Measurements from ENCODE around the gene PCSK6. TPM values are rescaled to one million over a fixed set of nuclear protein-coding genes. Genes with fewer than 3 reads are reported as not detected.

PCSK6 gene
- total RNA-seq, 1 experiment from 2014 or later, result 2.9 TPM

DNA sequence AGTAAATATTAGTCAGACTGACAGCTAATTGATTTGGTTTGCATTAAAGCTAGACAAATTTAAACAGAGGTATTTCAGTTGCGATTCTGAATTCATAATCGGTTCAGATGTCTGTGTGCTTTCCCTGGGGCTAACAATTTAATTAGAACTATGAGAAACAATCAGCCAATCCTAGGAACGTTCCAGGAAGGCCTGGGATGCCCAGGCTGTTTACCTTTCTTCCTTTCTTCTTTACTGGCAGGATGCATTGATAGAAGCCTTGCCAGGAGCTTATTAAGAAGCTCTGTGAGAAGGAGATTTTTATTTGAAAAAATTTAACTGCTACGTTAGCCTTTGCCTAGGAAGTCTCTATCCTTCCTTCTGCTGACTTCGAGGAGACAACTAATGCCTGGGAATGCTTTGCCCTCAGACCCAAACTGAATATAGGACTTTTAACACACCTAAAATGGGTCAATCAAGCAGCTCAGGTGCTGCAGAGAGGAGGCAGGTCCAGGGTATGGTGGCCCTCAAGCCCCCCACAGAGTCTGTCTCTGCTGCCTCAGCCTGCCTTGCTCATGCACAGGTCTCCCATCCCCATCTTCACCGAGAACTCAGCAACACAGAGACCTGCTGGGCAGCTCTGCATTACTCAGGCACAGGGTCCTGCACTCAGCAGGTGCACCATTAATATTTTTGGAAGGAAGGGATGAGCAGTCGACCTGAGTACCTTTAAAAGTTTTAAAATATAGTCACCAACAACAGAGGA lies 48.5 kb downstream of the PCSK6 start:
- H3K9me3 Mint-ChIP-seq, result 0 out of 2 replicates have a peak, but pooled peaks cover 4% of the 10 kb centered on the region
- CTCF ChIA-PET, result interaction anchor here (1.0 kb wide), 1 partner anchor 61 kb away, joined by 3 read pairs; no protein-coding TSS in a partner anchor
- POLR2A ChIA-PET, result no interaction called here
- H3K27me3 Mint-ChIP-seq (ENCODE audit: low read depth), result no peaks in the 10 kb centered on the region; the same call in 1 of the 2 replicates
- no peak overlapping the region for H3K27ac Mint-ChIP-seq
- no peaks in the 10 kb centered on the region for H3K36me3 Mint-ChIP-seq
- ATAC-seq (no peak; the same call in 1 of the 2 replicates), DNase-seq (ENCODE audit: low spot score) (no peak)
- no peak for TF ChIP-seq ZNF423 (CRISPR knock-in tag; IDR thresholded peaks at IDR 0.05)
- TF ChIP-seq ZBTB43 (CRISPR knock-in tag; IDR thresholded peaks at IDR 0.05), result no peak
- TF ChIP-seq TEAD1 (CRISPR knock-in tag; IDR thresholded peaks at IDR 0.05), result no peak
- TF ChIP-seq ATF6 (CRISPR knock-in tag; IDR thresholded peaks at IDR 0.05), result no peak
- no peak for TF ChIP-seq ZBTB21 (CRISPR knock-in tag; IDR thresholded peaks at IDR 0.05; ENCODE audit: borderline replicate concordance)
- TF ChIP-seq ZNF671 (CRISPR knock-in tag; IDR thresholded peaks at IDR 0.05), result no peak
- no peak for TF ChIP-seq CREB1 (CRISPR knock-in tag; IDR thresholded peaks at IDR 0.05)
- TF ChIP-seq JUN (CRISPR knock-in tag; IDR thresholded peaks at IDR 0.05), result no peak
- TF ChIP-seq CTCF (IDR thresholded peaks at IDR 0.05), result no peak
- TF ChIP-seq FOXJ3 (CRISPR knock-in tag; IDR thresholded peaks at IDR 0.05; ENCODE audit: borderline replicate concordance), result no peak
- TF ChIP-seq ZNF219 (CRISPR knock-in tag; IDR thresholded peaks at IDR 0.05; ENCODE audit: borderline replicate concordance), result no peak
- no peak for TF ChIP-seq CDX4 (CRISPR knock-in tag; IDR thresholded peaks at IDR 0.05; ENCODE audit: borderline replicate concordance)
- no peak for TF ChIP-seq ETV6 (CRISPR knock-in tag; IDR thresholded peaks at IDR 0.05)
- TF ChIP-seq ATF1 (CRISPR knock-in tag; IDR thresholded peaks at IDR 0.05), result no peak
- no peak for TF ChIP-seq ZNF512 (CRISPR knock-in tag; IDR thresholded peaks at IDR 0.05; ENCODE audit: borderline replicate concordance)
- no peak for TF ChIP-seq MLX (CRISPR knock-in tag; IDR thresholded peaks at IDR 0.05)
- TF ChIP-seq, protein P1, sequence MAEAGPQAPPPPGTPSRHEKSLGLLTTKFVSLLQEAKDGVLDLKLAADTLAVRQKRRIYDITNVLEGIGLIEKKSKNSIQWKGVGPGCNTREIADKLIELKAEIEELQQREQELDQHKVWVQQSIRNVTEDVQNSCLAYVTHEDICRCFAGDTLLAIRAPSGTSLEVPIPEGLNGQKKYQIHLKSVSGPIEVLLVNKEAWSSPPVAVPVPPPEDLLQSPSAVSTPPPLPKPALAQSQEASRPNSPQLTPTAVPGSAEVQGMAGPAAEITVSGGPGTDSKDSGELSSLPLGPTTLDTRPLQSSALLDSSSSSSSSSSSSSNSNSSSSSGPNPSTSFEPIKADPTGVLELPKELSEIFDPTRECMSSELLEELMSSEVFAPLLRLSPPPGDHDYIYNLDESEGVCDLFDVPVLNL (CRISPR knock-in tag; IDR thresholded peaks at IDR 0.05; ENCODE audit: borderline replicate concordance, low read depth), result no peak
- no peak for TF ChIP-seq SMAD4 (CRISPR knock-in tag; IDR thresholded peaks at IDR 0.05)
- no peak overlapping the region for H3K4me3 Mint-ChIP-seq
- peaks cover 6% of the 10 kb centered on the region for H3K4me1 Mint-ChIP-seq
